Osteocyte (in vitro differentiated cells): Measurements from ENCODE around the gene AGRN. TPM values are rescaled to one million over a fixed set of nuclear protein-coding genes. Genes with fewer than 3 reads are reported as not detected.

Source experiments
- DNase-seq: peaks from one replicate; pipeline ENCODE4 v3.0.0; 2021; ENCODE audit warnings: mixed read lengths; ENCODE audit not compliant: unreplicated experiment; ENCODE audit errors: extremely low spot score
- H3K27ac Mint-ChIP-seq: one replicate; pipeline ENCODE4 v1.8.0; 2021; ENCODE audit warnings: mild to moderate bottlenecking, mixed read lengths; ENCODE audit not compliant: unreplicated experiment
- H3K27me3 Mint-ChIP-seq: one replicate; pipeline ENCODE4 v1.8.0; 2021; ENCODE audit warnings: mixed read lengths; ENCODE audit not compliant: unreplicated experiment
- H3K36me3 Mint-ChIP-seq: one replicate; pipeline ENCODE4 v1.8.0; 2021; ENCODE audit warnings: mixed read lengths; ENCODE audit not compliant: unreplicated experiment
- H3K4me1 Mint-ChIP-seq: one replicate; pipeline ENCODE4 v1.8.0; 2021; ENCODE audit warnings: mixed read lengths; ENCODE audit not compliant: unreplicated experiment
- H3K4me3 Mint-ChIP-seq: one replicate; pipeline ENCODE4 v1.8.0; 2021; ENCODE audit warnings: mild to moderate bottlenecking, moderate library complexity, mixed read lengths; ENCODE audit not compliant: unreplicated experiment
- H3K9me3 Mint-ChIP-seq: one replicate; pipeline ENCODE4 v1.8.0; 2021; ENCODE audit warnings: mixed read lengths; ENCODE audit not compliant: unreplicated experiment
- CTCF ChIP-seq: fragments of 200-600 bp; sonication (generic); IDR thresholded peaks from 2 replicates; pipeline ENCODE4 v1.5.0; 2021; ENCODE audit warnings: antibody characterized with exemption, mild to moderate bottlenecking, moderate library complexity
- total RNA-seq: library from RNA; stranded (reverse); gene quantifications from 2 replicates; pipeline ENCODE4 v1.2.1, GENCODE V29; 2021

AGRN gene
- total RNA-seq, 1 donor from 2014 or later, result 191 TPM

GRCh38 chr1:972726-973458 is 47.0 kb upstream of the AGRN start:
- Mint-ChIP-seq H3K4me3 (no peak overlapping the region), H3K27ac (no peak overlapping the region), H3K27me3 (no peaks in the 10 kb centered on the region), H3K4me1 (no peaks in the 10 kb centered on the region), H3K9me3 (no peaks in the 10 kb centered on the region), H3K36me3 (no peaks in the 10 kb centered on the region)
- TF ChIP-seq CTCF, result no peak
- no peak for DNase-seq

- Mint-ChIP-seq H3K36me3 (no peaks in the 10 kb centered on the region), H3K27ac (no peak overlapping the region), H3K4me3 (no peak overlapping the region), H3K27me3 (no peaks in the 10 kb centered on the region), H3K4me1 (peaks cover 5% of the 10 kb centered on the region), H3K9me3 (no peaks in the 10 kb centered on the region)
- TF ChIP-seq CTCF, result no peak
- DNase-seq, result no peak
These were observed 46.2 kb upstream of the AGRN start for GRCh38 chr1:973459-974292.

- no peaks in the 10 kb centered on the region for H3K27me3 Mint-ChIP-seq
- no peak overlapping the region for H3K4me3 Mint-ChIP-seq
- peaks cover 5% of the 10 kb centered on the region for H3K4me1 Mint-ChIP-seq
- no peaks in the 10 kb centered on the region for H3K36me3 Mint-ChIP-seq
- no peak for TF ChIP-seq CTCF
- DNase-seq, result no peak
- no peaks in the 10 kb centered on the region for H3K9me3 Mint-ChIP-seq
- no peak overlapping the region for H3K27ac Mint-ChIP-seq
These were observed 45.7 kb upstream of the AGRN start for GRCh38 chr1:974293-974640.

DNA sequence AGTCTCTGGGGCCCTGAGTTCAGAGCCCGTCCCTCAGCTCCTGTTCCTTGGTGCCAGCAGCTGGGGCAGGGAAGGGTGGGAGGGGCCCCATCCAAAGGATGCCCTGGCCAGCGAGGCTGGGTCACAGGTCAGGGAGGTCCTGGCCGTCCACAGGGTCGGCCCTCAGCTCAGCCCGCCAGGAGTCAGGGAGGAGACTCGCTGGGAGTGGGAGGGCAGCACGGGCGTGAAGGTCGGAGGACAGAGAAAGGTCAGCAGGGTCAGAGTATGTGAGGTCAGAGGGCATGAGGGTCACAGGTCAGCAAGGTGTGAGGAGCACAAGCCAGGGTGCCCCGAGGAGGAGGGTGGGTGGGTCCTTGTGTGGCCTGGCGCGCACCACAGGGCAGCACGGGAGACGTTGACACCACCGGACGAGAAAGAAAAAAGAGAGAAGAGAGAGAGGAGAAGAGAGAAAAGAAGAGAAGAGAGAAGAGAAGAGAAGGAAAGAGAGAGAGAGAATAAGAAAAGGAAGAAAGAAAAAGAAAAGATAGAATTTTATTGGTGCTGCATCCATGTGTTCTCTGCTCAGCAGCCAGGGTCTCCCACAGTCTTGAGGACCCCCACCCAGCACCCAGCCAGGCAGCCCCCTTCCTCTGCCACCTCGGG is 45.1 kb upstream of the AGRN start:
- Mint-ChIP-seq H3K27ac (no peak overlapping the region), H3K4me3 (no peak overlapping the region), H3K27me3 (no peaks in the 10 kb centered on the region), H3K4me1 (peaks cover 5% of the 10 kb centered on the region), H3K36me3 (no peaks in the 10 kb centered on the region), H3K9me3 (no peaks in the 10 kb centered on the region)
- no peak for DNase-seq
- no peak for TF ChIP-seq CTCF

DNA sequence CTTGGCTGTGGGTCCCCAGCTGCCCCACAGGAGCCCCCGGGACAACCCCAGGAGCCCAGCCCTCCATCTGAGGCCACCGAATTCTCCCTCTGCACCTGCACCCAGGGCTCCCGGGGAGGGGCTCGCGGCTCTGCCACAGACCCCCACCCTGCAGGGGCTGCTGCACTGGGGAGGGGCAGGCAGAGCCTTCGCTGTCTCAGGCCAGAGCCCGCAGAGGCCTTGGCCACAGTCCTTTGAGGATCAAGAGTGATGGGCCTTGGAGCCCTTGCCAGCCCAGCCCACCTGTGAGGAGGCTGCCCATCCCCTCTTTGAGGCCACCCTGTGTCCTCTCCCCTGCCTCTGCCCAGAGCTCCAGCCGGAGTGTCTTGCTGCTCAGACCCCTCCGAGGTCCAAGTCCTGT is 44.6 kb upstream of the AGRN start:
- Mint-ChIP-seq H3K27ac (no peak overlapping the region), H3K36me3 (no peaks in the 10 kb centered on the region), H3K9me3 (no peaks in the 10 kb centered on the region), H3K27me3 (no peaks in the 10 kb centered on the region), H3K4me1 (peaks cover 5% of the 10 kb centered on the region), H3K4me3 (no peak overlapping the region)
- TF ChIP-seq CTCF, result no peak
- DNase-seq, result no peak
